ENCODE measurements around the gene SH3GLB1.

Gene SH3GLB1

DNA sequence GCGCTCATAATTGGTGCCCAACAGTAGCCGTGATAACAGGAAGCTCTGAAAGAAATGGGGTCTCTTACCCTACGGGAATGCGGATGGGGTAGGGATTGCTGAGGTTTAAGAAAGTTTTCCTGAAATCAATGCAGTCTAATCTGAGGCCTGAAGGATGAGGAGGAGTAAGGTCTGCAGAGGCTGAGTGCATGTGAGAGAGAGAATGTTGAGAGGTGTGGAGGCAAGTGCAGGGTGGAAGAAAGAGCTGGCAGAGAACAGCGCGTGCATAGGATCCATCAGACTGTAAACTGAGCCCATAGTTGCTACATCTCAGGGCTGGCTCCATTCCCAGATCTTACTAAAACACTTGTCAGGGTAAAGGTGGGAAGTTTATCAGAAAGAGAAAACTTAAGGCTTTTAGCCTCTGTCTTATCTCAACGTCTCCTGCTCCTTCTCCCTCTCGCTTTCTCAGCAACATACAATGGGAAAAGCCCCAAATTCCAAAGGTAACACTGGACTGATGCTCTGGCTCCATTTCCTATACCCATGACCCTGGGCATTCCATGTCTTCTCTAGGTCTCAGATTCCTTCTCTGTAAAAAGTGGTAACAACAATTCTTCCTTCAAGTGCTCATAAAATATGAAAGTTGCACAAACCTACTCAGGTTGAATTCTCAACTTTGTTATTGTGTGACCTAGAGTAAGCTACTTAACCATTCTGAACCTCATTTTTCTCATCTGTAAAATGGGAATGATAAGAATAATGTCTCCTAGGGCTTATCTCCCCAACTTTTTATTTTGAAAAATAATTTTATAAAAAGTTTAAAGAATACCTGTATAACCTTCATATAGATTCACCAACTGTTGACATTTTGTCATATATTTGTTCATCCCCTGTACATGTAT lies 75.2 kb downstream of the SH3GLB1 start:
- TF ChIP-seq SPI1 (IDR thresholded peaks at IDR 0.05; ENCODE audit: borderline replicate concordance, low read depth) (no peak), POLR2AphosphoS5 (IDR thresholded peaks at IDR 0.05; ENCODE audit: low read depth) (no peak), GABPA (IDR thresholded peaks at IDR 0.05; ENCODE audit: low read depth) (no peak), CTCF (IDR thresholded peaks at IDR 0.05; ENCODE audit: insufficient read depth, low read length) (no peak)
- TF ChIP-seq, protein P1, sequence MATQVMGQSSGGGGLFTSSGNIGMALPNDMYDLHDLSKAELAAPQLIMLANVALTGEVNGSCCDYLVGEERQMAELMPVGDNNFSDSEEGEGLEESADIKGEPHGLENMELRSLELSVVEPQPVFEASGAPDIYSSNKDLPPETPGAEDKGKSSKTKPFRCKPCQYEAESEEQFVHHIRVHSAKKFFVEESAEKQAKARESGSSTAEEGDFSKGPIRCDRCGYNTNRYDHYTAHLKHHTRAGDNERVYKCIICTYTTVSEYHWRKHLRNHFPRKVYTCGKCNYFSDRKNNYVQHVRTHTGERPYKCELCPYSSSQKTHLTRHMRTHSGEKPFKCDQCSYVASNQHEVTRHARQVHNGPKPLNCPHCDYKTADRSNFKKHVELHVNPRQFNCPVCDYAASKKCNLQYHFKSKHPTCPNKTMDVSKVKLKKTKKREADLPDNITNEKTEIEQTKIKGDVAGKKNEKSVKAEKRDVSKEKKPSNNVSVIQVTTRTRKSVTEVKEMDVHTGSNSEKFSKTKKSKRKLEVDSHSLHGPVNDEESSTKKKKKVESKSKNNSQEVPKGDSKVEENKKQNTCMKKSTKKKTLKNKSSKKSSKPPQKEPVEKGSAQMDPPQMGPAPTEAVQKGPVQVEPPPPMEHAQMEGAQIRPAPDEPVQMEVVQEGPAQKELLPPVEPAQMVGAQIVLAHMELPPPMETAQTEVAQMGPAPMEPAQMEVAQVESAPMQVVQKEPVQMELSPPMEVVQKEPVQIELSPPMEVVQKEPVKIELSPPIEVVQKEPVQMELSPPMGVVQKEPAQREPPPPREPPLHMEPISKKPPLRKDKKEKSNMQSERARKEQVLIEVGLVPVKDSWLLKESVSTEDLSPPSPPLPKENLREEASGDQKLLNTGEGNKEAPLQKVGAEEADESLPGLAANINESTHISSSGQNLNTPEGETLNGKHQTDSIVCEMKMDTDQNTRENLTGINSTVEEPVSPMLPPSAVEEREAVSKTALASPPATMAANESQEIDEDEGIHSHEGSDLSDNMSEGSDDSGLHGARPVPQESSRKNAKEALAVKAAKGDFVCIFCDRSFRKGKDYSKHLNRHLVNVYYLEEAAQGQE (IDR thresholded peaks at IDR 0.05; ENCODE audit: insufficient replicate concordance, low read depth) = no peak
- no peak overlapping the region for H3K27ac ChIP-seq (replicated peaks)
- DNase-seq (ENCODE audit: low read depth in 1 of 2, low spot score in 1 of 2) = no peak

GRCh38 chr1:86782482-86782881 lies 78.1 kb downstream of the SH3GLB1 start:
- Histone ChIP-seq H3K27me3 (ENCODE audit: insufficient read depth, poor library complexity, severe bottlenecking) (no peaks in the 10 kb centered on the region), H3K4me3 (replicated peaks; ENCODE audit: insufficient read depth, low read length) (no peak overlapping the region), H3K27ac (replicated peaks) (no peak overlapping the region)
- no peak for DNase-seq (ENCODE audit: low read depth in 1 of 2, low spot score in 1 of 2)
- TF ChIP-seq SPI1 (IDR thresholded peaks at IDR 0.05; ENCODE audit: borderline replicate concordance, low read depth) = no peak
- TF ChIP-seq, protein P1 (IDR thresholded peaks at IDR 0.05; ENCODE audit: insufficient replicate concordance, low read depth) = no peak
- TF ChIP-seq POLR2AphosphoS5 (IDR thresholded peaks at IDR 0.05; ENCODE audit: low read depth) = no peak

More for the DNA sequence above, 75.2 kb downstream of the SH3GLB1 start:
- Histone ChIP-seq H3K27me3 (ENCODE audit: insufficient read depth, poor library complexity, severe bottlenecking) (no peaks in the 10 kb centered on the region), H3K4me3 (replicated peaks; ENCODE audit: insufficient read depth, low read length) (no peak overlapping the region)

GRCh38 chr1:86787621-86788020 lies 83.2 kb downstream of the SH3GLB1 start:
- no peak overlapping the region for H3K27ac ChIP-seq (replicated peaks)
- H3K4me3 ChIP-seq (replicated peaks; ENCODE audit: insufficient read depth, low read length) = no peak overlapping the region
- no peaks in the 10 kb centered on the region for H3K27me3 ChIP-seq (ENCODE audit: insufficient read depth, poor library complexity, severe bottlenecking)

More at GRCh38 chr1:86787621-86788020, 83.2 kb downstream of the SH3GLB1 start:
- TF ChIP-seq GABPA (IDR thresholded peaks at IDR 0.05; ENCODE audit: low read depth) (no peak), CTCF (IDR thresholded peaks at IDR 0.05; ENCODE audit: insufficient read depth, low read length) (no peak), SPI1 (IDR thresholded peaks at IDR 0.05; ENCODE audit: borderline replicate concordance, low read depth) (no peak), POLR2AphosphoS5 (IDR thresholded peaks at IDR 0.05; ENCODE audit: low read depth) (no peak)
- TF ChIP-seq, protein P1 (IDR thresholded peaks at IDR 0.05; ENCODE audit: insufficient replicate concordance, low read depth) = no peak
- no peak for DNase-seq (ENCODE audit: low read depth in 1 of 2, low spot score in 1 of 2)

All from HL-60 (cell line).